Measurements from ENCODE around the gene AMH.

Gene AMH

DNA sequence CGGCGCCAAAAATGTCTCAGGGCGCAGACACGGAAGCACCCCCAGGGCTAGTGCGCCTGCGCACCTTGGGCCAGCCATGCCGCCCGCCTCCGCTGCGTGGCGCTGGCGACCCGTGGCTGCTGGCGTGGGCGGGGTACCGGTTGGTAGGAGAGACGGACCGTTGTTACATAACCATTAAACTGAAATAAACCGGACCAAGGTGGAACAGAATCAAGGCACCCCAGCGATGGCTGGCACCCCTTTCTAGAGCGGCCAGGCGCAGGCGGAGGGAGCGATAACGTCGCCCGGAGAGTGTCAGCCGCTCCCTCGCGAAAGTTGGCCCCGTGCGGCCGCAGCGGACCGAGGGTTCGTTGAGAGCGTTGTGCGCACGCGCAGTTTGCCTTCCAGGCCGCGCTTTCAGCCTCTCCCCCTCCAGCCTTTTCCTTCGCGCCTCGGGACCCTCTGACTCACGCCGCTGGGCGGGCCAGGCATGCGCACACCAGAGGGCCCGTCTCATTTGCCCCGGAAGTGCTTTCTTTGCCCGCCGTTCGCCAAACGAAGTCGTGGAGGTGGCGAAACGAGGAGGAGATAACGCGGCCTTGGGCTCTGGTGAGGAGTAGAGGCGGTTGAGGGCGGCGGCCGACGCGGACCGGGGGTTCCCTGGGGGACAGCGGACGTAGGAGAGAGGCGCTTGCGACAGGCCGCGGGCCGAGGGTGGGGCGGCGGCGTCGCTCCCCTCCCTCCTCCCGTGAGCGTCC, 12.6 kb upstream of the AMH start, which contains the start of the genes PLEKHJ1 and SF3A2:
PLEKHJ1 (minus strand) TSS at position 16 of the 737 bp plus-strand sequence. CDS start 81 bp downstream, outside the sequence.
SF3A2 (plus strand) TSS at position 511 of the 737 bp plus-strand sequence. CDS start 6,595 bp downstream, outside the sequence.
- Mint-ChIP-seq H3K27ac (peak within 1 kb of the TSS; percentile 98), H3K36me3 (ENCODE audit: low read depth) (peaks cover 31% of the 10 kb centered on the region), H3K9me3 (no peaks in the 10 kb centered on the region), H3K27me3 (ENCODE audit: low read depth) (no peaks in the 10 kb centered on the region), H3K4me3 (peak within 1 kb of the TSS; percentile 98), H3K4me1 (ENCODE audit: low read depth) (peaks cover 51% of the 10 kb centered on the region)

DNA sequence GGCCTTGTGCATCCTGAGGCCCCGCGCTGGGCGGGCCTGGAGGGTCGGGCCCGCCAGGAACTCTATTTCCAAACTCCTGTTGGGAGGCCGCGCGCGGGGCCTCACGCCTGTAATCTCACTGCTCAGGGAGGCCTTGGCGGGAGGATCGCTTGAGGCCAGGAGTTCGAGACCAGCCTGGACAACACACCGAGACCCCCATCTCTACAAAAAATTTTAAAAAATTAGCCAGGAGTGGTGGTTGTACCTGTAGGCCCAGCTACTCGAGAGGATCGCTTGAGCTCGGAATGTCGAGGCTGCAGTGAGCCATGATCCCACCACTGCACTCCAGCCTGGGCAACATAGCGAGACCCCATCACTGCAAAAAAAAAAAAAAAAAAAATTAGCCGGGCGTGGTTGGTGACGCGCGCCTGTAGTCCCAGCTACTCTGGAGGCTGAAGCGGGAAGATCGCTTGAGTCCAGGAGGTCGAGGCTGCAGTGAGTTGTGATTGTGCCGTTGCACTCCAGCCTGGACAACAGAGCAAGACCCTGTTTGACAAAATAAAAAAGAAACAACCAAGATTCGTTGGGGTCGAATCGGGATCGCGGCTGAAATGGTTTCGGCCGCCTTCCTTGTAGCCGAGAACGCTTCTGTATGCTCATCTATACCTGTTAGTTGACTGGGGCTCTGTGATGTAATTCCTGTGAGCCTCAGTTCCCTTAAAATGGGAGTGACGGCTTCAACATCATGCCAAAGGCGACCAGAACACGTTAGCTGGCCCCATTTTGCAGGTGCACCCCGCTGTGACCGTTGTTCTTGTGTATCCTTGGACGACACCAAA, 11.9 kb upstream of the AMH start:
- H3K9me3 Mint-ChIP-seq, result no peaks in the 10 kb centered on the region
- peak overlapping the region; percentile 88 for H3K27ac Mint-ChIP-seq
- H3K4me1 Mint-ChIP-seq (ENCODE audit: low read depth), result peaks cover 53% of the 10 kb centered on the region
- peak overlapping the region; percentile 98 for H3K4me3 Mint-ChIP-seq
- no peaks in the 10 kb centered on the region for H3K27me3 Mint-ChIP-seq (ENCODE audit: low read depth)
- peaks cover 32% of the 10 kb centered on the region for H3K36me3 Mint-ChIP-seq (ENCODE audit: low read depth)

DNA sequence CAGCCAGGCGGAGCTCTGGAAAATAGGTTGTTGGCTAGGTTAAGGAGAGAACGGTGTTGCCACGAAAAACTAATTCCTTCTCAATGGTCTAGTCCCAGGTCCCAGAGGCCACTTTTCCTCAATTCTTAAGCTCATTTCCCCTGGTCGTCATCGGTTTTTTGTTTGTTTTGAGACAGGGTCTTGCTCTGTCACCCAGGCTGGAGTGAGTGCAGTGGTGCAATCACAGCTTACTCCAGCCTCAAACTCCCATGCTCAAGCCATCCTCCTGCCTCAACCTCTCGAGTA, 11.3 kb upstream of the AMH start:
- peaks cover 37% of the 10 kb centered on the region for H3K36me3 Mint-ChIP-seq (ENCODE audit: low read depth)
- H3K9me3 Mint-ChIP-seq, result no peaks in the 10 kb centered on the region
- peak overlapping the region; percentile 98 for H3K4me3 Mint-ChIP-seq
- peak overlapping the region; percentile 88 for H3K27ac Mint-ChIP-seq
- H3K27me3 Mint-ChIP-seq (ENCODE audit: low read depth), result no peaks in the 10 kb centered on the region
- peaks cover 57% of the 10 kb centered on the region for H3K4me1 Mint-ChIP-seq (ENCODE audit: low read depth)

DNA sequence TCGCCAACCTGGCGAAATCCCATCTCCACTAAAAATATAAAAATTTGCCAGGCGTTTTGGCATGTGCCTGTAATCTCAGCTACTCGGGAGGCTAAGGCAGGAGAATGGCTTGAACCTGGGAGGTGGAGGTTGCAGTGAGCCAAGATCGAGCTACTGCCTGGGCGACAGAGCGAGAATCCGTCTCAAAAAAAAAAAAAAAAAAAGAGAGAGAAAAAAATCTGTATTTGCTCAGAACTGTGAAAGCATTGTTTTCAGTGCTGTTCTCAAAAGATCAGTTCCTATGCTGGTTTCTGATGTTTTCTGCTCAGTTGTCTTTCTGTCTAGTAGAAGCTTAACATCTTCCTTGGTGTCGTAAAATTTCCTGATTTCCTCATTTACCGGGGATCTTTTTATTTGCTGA, 9.9 kb upstream of the AMH start:
- no peaks in the 10 kb centered on the region for H3K9me3 Mint-ChIP-seq
- peaks cover 36% of the 10 kb centered on the region for H3K36me3 Mint-ChIP-seq (ENCODE audit: low read depth)
- H3K4me3 Mint-ChIP-seq, result peak overlapping the region; percentile 98
- H3K4me1 Mint-ChIP-seq (ENCODE audit: low read depth), result peaks cover 56% of the 10 kb centered on the region
- H3K27ac Mint-ChIP-seq, result peak overlapping the region; percentile 82
- H3K27me3 Mint-ChIP-seq (ENCODE audit: low read depth), result no peaks in the 10 kb centered on the region

DNA sequence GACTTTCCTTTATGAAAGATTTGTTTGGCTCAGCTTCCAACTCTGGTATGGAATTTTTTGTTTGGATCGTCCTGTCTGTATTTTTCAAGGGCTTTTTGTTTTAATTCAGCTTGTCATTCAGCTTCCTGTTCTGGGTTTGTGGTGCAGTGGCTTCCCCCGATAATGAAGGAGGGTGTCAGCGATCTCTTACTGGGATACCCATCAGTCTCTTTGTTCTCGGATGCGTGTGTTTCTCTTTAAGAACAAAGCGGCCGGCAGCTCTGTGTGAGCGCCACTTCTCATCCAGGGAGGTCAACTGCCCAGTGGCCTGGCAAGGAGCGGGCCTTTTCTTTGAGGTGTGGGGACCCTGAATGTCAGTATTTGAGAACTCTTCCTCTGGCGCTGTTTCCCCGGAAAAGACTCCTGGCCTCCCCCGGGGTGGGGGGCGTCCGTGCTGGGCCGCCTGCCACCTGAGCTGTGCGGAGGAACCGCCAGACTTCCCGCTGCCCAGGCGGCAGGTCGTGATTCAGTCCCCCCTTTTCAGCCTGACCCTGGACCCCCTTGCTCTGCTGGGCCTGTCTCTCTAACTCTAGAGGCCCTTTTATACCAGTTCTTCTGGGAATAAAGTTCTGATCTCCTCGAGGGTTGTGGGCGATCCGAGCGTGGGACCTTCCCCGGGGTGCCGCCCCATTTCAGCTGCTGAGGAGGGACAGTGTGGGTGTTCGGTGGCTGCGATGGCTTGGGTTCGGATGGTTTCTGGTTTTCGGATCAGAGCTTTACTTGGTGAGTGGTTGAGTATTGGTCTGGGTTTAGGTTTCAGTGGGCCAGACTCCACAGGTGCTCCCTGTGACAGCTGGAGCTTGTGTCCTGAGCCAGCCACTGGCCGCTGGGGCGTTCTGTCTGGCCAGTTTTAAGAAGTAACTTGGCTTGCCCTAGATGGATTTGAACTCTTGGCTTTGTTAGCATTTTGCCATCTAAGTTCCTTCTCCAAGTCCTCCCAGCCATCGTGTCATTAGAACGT, 9.1 kb upstream of the AMH start:
- H3K27ac Mint-ChIP-seq, result peak overlapping the region; percentile 82
- peak overlapping the region; percentile 98 for H3K4me3 Mint-ChIP-seq
- H3K36me3 Mint-ChIP-seq (ENCODE audit: low read depth), result peaks cover 38% of the 10 kb centered on the region
- peaks cover 48% of the 10 kb centered on the region for H3K4me1 Mint-ChIP-seq (ENCODE audit: low read depth)
- H3K9me3 Mint-ChIP-seq, result no peaks in the 10 kb centered on the region
- H3K27me3 Mint-ChIP-seq (ENCODE audit: low read depth), result no peaks in the 10 kb centered on the region

DNA sequence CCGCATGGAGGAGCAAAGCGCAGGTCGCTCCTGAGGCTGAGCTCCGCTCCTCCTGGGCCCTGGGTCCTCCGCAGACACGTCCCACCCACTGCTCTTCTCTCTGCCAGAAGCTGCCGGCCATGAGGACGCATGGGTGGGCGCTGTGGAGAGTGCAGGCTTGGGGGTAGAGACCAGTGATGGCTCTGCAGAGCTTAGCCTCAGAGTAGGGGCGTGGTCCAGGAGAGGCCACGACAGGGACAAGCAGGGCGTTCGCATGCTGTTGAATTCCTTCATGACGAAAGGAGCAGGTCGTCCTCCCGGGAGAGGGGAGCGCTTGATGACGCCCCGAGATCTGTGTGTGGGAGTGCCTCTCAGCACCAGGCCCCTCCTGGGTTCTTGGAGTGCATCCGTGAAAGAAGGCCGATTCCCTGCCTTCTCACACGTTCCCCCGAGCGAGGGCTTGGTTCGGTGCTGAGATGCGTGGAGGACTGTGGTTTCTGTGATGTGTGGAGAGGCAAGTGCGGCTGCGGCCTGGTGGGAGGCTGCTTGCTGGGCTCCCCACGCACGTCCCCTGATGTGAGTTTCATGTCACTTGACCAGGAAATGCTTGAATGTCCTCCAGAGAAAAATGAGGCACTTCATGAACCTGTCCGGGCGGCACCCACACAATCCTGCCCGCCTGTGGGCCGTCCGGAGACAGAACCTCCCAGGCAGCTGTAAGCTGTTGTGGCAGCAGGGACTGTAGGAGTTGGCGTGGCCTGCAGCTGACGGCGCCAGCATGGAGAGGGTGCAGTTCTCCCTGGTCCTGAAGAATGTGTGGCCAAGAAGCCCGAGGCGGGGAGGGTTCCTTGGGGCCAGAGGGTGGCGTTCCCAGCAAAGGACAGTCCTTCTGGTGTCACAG, 8.0 kb upstream of the AMH start:
- peaks cover 46% of the 10 kb centered on the region for H3K4me1 Mint-ChIP-seq (ENCODE audit: low read depth)
- no peaks in the 10 kb centered on the region for H3K9me3 Mint-ChIP-seq
- H3K27ac Mint-ChIP-seq, result no peak overlapping the region
- H3K4me3 Mint-ChIP-seq, result peak overlapping the region; percentile 98
- peaks cover 38% of the 10 kb centered on the region for H3K36me3 Mint-ChIP-seq (ENCODE audit: low read depth)
- H3K27me3 Mint-ChIP-seq (ENCODE audit: low read depth), result no peaks in the 10 kb centered on the region

DNA sequence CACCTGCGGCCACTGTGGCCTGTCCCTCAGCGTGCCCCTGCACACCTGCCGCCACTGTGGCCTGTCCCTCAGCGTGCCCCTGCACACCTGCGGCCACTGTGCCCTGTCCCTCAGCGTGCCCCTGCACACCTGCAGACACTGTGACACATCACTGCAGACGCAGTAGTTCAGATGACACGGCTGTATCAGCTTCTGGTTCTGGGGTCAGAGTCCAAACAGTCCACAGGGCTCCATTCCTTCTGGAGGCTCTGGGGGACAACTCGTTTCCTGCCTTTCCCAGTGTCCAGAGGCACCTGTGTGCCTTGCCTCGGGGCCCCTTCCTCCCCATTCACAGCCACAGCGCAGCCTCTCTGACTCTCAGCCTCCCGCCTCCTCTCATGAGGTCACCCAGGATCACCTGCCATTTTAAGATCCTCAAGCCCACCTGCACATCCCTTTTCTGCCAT, 7.0 kb upstream of the AMH start:
- H3K27me3 Mint-ChIP-seq (ENCODE audit: low read depth), result no peaks in the 10 kb centered on the region
- peaks cover 42% of the 10 kb centered on the region for H3K4me1 Mint-ChIP-seq (ENCODE audit: low read depth)
- H3K36me3 Mint-ChIP-seq (ENCODE audit: low read depth), result peaks cover 37% of the 10 kb centered on the region
- no peaks in the 10 kb centered on the region for H3K9me3 Mint-ChIP-seq
- H3K4me3 Mint-ChIP-seq, result peak overlapping the region; percentile 44
- no peak overlapping the region for H3K27ac Mint-ChIP-seq

DNA sequence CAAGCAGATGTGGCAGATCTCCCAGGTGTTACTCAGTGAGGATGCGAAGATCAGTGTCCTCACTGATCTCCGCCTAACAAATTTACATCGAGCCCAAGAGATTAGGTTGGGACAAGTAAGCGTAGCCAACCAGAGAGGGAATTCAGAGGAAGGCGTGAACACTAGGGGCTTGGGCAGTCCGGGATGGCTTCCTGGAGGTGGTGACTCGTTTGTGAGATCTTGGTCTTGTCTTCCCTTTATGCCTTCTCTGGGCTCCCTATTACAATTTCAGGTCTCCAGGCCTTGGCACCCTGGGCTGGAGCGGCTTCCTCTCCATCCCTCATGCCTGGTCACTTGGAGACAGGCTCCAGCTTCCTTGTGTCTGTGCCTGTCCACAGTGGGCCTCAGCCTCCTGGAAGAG, 6.3 kb upstream of the AMH start:
- Mint-ChIP-seq H3K27me3 (ENCODE audit: low read depth) (no peaks in the 10 kb centered on the region), H3K4me1 (ENCODE audit: low read depth) (peaks cover 37% of the 10 kb centered on the region), H3K36me3 (ENCODE audit: low read depth) (peaks cover 34% of the 10 kb centered on the region), H3K27ac (no peak overlapping the region), H3K9me3 (no peaks in the 10 kb centered on the region), H3K4me3 (no peak overlapping the region)

DNA sequence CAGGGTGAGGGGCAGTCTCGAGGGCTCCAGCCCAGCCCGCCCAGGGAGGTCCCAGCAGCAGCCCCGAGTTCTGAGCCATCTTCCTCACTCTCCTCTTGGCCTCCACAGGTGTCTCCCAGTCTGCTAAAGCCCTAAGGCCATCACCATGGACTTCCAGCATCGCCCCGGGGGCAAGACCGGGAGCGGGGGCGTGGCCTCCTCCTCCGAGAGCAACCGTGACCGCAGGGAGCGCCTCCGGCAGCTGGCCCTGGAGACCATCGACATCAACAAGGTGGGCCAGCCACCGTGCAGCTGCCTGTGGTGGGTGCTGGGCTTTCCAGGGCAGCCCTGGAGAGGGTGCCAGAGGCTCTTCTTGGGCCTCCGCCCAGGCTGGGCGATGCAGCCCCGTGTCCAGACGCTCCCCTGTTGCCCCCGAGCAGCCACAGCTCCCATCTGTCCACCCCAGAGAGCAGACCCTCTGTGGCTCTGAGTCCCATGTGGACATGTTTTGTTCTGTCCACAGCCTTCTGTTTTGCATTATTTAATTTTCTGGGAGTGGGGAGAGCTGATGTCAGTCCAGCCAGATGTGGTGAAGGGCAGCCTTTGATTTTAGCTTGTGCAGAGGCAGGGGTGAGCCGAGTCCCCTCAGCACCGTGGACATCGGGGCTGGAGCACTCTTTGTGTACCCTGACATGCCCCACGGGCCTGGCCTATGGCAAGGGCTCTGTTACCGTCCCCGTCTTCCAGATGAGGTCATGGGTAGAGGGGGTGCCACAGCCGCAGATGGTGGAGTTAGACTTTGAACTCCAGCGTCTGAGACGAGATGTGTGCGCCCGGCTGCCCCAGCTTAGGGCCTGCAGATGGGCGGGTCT, 5.6 kb upstream of the AMH start:
- H3K27me3 Mint-ChIP-seq (ENCODE audit: low read depth), result no peaks in the 10 kb centered on the region
- H3K4me1 Mint-ChIP-seq (ENCODE audit: low read depth), result peaks cover 30% of the 10 kb centered on the region
- H3K9me3 Mint-ChIP-seq, result no peaks in the 10 kb centered on the region
- no peak overlapping the region for H3K4me3 Mint-ChIP-seq
- H3K27ac Mint-ChIP-seq, result no peak overlapping the region
- H3K36me3 Mint-ChIP-seq (ENCODE audit: low read depth), result peaks cover 29% of the 10 kb centered on the region

DNA sequence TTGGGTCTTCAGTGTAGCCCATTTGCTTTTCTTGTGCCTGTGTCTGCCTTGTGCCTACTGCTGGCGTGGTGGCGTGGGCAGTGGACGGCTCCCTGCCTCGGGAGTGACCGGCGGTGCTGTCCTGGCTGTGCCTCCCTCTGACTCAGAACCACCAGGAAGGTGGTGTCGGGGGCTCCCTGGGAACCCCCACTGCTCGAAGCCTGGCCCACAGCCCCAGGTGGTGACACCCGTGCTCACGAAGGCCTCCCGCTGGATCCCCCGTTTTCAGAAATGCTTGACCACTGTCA, 5.1 kb upstream of the AMH start:
- peaks cover 26% of the 10 kb centered on the region for H3K4me1 Mint-ChIP-seq (ENCODE audit: low read depth)
- no peak overlapping the region for H3K27ac Mint-ChIP-seq
- peaks cover 29% of the 10 kb centered on the region for H3K36me3 Mint-ChIP-seq (ENCODE audit: low read depth)
- no peaks in the 10 kb centered on the region for H3K27me3 Mint-ChIP-seq (ENCODE audit: low read depth)
- H3K9me3 Mint-ChIP-seq, result no peaks in the 10 kb centered on the region
- no peak overlapping the region for H3K4me3 Mint-ChIP-seq

DNA sequence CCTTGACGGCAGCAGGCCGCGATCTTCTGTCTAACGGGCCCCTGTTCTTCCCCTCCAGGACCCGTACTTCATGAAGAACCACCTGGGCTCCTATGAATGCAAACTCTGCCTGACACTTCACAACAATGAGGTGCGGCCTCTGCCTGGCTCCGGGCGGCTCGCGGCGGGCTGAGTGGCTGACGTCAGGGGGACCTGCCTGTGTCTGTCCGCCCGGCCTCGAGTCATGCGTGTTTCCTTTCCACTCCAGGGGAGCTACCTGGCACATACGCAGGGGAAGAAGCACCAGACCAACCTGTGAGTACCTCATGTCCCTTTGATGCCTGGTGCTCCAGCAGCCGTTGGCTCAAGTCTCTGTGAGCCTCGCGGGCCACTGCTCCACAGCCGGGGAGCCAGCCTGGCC, 4.6 kb upstream of the AMH start:
- no peaks in the 10 kb centered on the region for H3K9me3 Mint-ChIP-seq
- H3K4me1 Mint-ChIP-seq (ENCODE audit: low read depth), result peaks cover 25% of the 10 kb centered on the region
- H3K36me3 Mint-ChIP-seq (ENCODE audit: low read depth), result peaks cover 27% of the 10 kb centered on the region
- H3K27ac Mint-ChIP-seq, result no peak overlapping the region
- H3K4me3 Mint-ChIP-seq, result no peak overlapping the region
- H3K27me3 Mint-ChIP-seq (ENCODE audit: low read depth), result no peaks in the 10 kb centered on the region

DNA sequence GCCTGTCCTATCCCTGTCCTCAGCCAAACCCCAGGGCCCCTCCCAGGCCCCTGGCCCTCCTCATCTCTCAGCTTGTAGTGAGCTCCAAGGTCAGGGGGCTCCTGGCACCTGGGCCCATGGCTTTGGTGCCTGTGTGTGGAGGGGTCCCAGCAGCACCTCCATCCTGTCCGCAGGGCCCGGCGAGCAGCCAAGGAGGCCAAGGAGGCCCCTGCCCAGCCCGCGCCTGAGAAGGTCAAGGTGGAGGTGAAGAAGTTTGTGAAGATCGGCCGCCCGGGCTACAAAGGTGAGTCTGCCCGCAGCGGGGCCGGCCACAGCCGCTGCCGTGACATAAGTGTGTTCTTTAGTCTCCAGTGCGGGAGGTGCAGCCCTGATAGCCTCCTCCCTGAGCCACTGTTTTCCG, 3.9 kb upstream of the AMH start:
- no peak overlapping the region for H3K4me3 Mint-ChIP-seq
- no peaks in the 10 kb centered on the region for H3K9me3 Mint-ChIP-seq
- peaks cover 22% of the 10 kb centered on the region for H3K4me1 Mint-ChIP-seq (ENCODE audit: low read depth)
- no peaks in the 10 kb centered on the region for H3K27me3 Mint-ChIP-seq (ENCODE audit: low read depth)
- H3K27ac Mint-ChIP-seq, result no peak overlapping the region
- H3K36me3 Mint-ChIP-seq (ENCODE audit: low read depth), result peaks cover 23% of the 10 kb centered on the region

DNA sequence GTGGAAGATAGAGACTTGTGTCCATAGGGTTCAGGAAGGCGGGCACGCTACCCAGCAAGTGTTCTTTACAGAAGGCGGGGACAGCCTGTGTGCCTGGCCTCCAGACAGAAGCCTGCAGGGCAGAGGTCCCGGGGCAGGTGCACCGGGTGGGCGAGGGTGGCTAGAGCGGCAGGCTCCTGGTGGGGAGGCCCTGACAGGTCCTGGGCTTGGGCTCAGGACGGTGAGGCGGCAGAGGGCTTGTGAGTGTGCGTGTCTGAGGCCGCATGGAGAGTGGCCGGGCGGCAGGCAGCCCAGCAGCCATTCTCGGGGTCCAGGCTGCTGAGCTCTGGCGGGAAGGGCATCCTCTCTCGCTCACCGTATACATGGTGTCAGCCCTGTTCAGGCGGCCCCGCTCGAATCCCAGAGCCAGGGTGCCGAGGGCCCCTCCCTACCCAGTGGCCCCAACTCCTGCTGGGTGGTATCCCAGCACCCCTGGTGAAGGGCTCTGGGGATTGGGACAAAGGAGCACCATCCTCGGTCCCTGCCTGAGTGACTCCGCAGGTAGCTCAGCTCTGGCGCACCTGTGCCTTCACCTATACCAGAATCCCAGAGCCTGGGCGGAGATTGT, 3.0 kb upstream of the AMH start:
- Mint-ChIP-seq H3K36me3 (ENCODE audit: low read depth) (peaks cover 21% of the 10 kb centered on the region), H3K4me1 (ENCODE audit: low read depth) (peaks cover 13% of the 10 kb centered on the region), H3K4me3 (no peak overlapping the region), H3K9me3 (no peaks in the 10 kb centered on the region), H3K27me3 (ENCODE audit: low read depth) (no peaks in the 10 kb centered on the region), H3K27ac (no peak overlapping the region)

Measured in T-helper 1 cell treated with Interleukin-12 subunit alpha and Interleukin-12 subunit beta and Interleukin-4 antibody, amounts not matched to agents 30 μg/mL and 1 μg/mL, for 36 hours (primary cell).